H9 (cell line): ENCODE measurements around the gene PPP1CC. TPM values are rescaled to one million over a fixed set of nuclear protein-coding genes. Genes with fewer than 3 reads are reported as not detected.

Experiments
- DNase-seq: peaks from one replicate; pipeline ENCODE4 v3.0.0-alpha.2; 2017
- H2AFZ ChIP-seq: one replicate; pipeline ENCODE4 v1.6.1; 2013; ENCODE audit warnings: mild to moderate bottlenecking, low read length, control low read depth, moderate library complexity
- H2AK5ac ChIP-seq: 2 replicates; pipeline ENCODE4 v1.6.1; 2013; ENCODE audit warnings: low read length, control low read depth, mixed read lengths; ENCODE audit not compliant: insufficient read length
- H2BK120ac ChIP-seq: one replicate; pipeline ENCODE4 v1.6.1; 2013; ENCODE audit warnings: low read depth, mild to moderate bottlenecking, low read length, control low read depth, inconsistent platforms; ENCODE audit not compliant: poor library complexity, severe bottlenecking
- H2BK12ac ChIP-seq: 2 replicates; pipeline ENCODE4 v1.6.1; 2013; ENCODE audit warnings: low read length, control low read depth, mixed read lengths, low read depth; ENCODE audit not compliant: insufficient read length
- H2BK15ac ChIP-seq: 2 replicates; pipeline ENCODE4 v1.6.1; 2013; ENCODE audit warnings: low read depth, low read length, control low read depth
- H2BK20ac ChIP-seq: one replicate; pipeline ENCODE4 v1.6.1; 2013; ENCODE audit warnings: low read depth, mild to moderate bottlenecking, low read length, control low read depth, inconsistent platforms; ENCODE audit not compliant: poor library complexity, severe bottlenecking
- H2BK5ac ChIP-seq: 2 replicates; pipeline ENCODE4 v1.6.1; 2013; ENCODE audit warnings: low read length, control low read depth, mixed read lengths; ENCODE audit not compliant: insufficient read length
- H3K14ac ChIP-seq: 2 replicates; pipeline ENCODE4 v1.6.1; 2013; ENCODE audit warnings: low read length, control low read depth; ENCODE audit not compliant: insufficient read depth
- H3K18ac ChIP-seq: 2 replicates; pipeline ENCODE4 v1.6.1; 2013; ENCODE audit warnings: low read depth, mild to moderate bottlenecking, mixed read lengths, low read length, control low read depth; ENCODE audit not compliant: insufficient read length
- H3K23ac ChIP-seq: 2 replicates; pipeline ENCODE4 v1.6.1; 2013; ENCODE audit warnings: low read length, control low read depth, mixed read lengths, low read depth; ENCODE audit not compliant: insufficient read length
- H3K23me2 ChIP-seq: 2 replicates; pipeline ENCODE4 v1.6.1; 2013; ENCODE audit warnings: low read depth, mild to moderate bottlenecking, mixed read lengths, low read length, control low read depth; ENCODE audit not compliant: insufficient read length, poor library complexity, severe bottlenecking
- H3K27ac ChIP-seq: 2 replicates; pipeline ENCODE4 v1.5.1; 2013; ENCODE audit warnings: low read length, control low read depth, mixed read lengths, low read depth; ENCODE audit not compliant: insufficient read length
- H3K27me3 ChIP-seq: 2 replicates; pipeline ENCODE4 v1.6.1; 2013; ENCODE audit warnings: low read length, control low read depth, inconsistent platforms; ENCODE audit not compliant: insufficient read depth
- H3K4ac ChIP-seq: 2 replicates; pipeline ENCODE4 v1.6.1; 2013; ENCODE audit warnings: low read depth, mild to moderate bottlenecking, control low read depth, inconsistent platforms, low read length, moderate library complexity
- H3K4me1 ChIP-seq: 2 replicates; pipeline ENCODE4 v1.6.1; 2013; ENCODE audit warnings: low read length, control low read depth, inconsistent platforms; ENCODE audit not compliant: insufficient read depth
- H3K4me2 ChIP-seq: 2 replicates; pipeline ENCODE4 v1.6.1; 2013; ENCODE audit warnings: low read length, control low read depth, mixed read lengths; ENCODE audit not compliant: insufficient read length, insufficient read depth
- H3K56ac ChIP-seq: 2 replicates; pipeline ENCODE4 v1.6.1; 2013; ENCODE audit warnings: low read depth, mild to moderate bottlenecking, mixed read lengths, low read length, control low read depth; ENCODE audit not compliant: insufficient read length
- H3K79me1 ChIP-seq: 2 replicates; pipeline ENCODE4 v1.6.1; 2013; ENCODE audit warnings: low read depth, mild to moderate bottlenecking, moderate library complexity, low read length, control low read depth, inconsistent platforms; ENCODE audit not compliant: insufficient read depth, poor library complexity, severe bottlenecking
- H3K79me2 ChIP-seq: 2 replicates; pipeline ENCODE4 v1.6.1; 2013; ENCODE audit warnings: low read length, control low read depth, inconsistent platforms; ENCODE audit not compliant: insufficient read depth
- H3K9ac ChIP-seq: 2 replicates; pipeline ENCODE4 v1.6.1; 2013; ENCODE audit warnings: low read length, control low read depth, mixed read lengths; ENCODE audit not compliant: insufficient read length; ENCODE audit errors: extremely low read depth
- H3K9me3 ChIP-seq: one replicate; pipeline ENCODE4 v1.6.1; 2013; ENCODE audit warnings: low read depth, low read length, inconsistent platforms; ENCODE audit not compliant: control insufficient read depth
- H3T11ph ChIP-seq: one replicate; pipeline ENCODE4 v1.6.1; 2013; ENCODE audit warnings: mild to moderate bottlenecking, low read length, control low read depth, inconsistent platforms
- H4K20me1 ChIP-seq: one replicate; pipeline ENCODE4 v1.6.1; 2013; ENCODE audit not compliant: control insufficient read depth, insufficient read length, insufficient read depth
- H4K5ac ChIP-seq: 2 replicates; pipeline ENCODE4 v1.6.1; 2013; ENCODE audit warnings: low read depth, mild to moderate bottlenecking, mixed read lengths, low read length, control low read depth; ENCODE audit not compliant: insufficient read length
- H4K8ac ChIP-seq: replicated peaks from 2 replicates; pipeline ENCODE4 v1.6.1; 2013; ENCODE audit warnings: low read length, control low read depth, mixed read lengths, low read depth; ENCODE audit not compliant: insufficient read length
- H4K91ac ChIP-seq: 2 replicates; pipeline ENCODE4 v1.6.1; 2013; ENCODE audit warnings: low read depth, mild to moderate bottlenecking, moderate library complexity, mixed read lengths, low read length, control low read depth; ENCODE audit not compliant: insufficient read length
- H3K27ac Mint-ChIP-seq, 3 experiments: 2 replicates in 2 of 3; 3 replicates in 1 of 3; pipeline ENCODE4 v1.8.0; 2020 to 2021; ENCODE audit warnings: mixed read lengths in 3 of 3, mild to moderate bottlenecking in 1 of 3, moderate library complexity in 1 of 3
- H3K27me3 Mint-ChIP-seq: 2 replicates; pipeline ENCODE4 v1.8.0; 2021; ENCODE audit warnings: low read depth, mild to moderate bottlenecking, moderate library complexity, mixed read lengths
- H3K36me3 Mint-ChIP-seq, 3 experiments: 2 replicates in 2 of 3; 3 replicates in 1 of 3; pipeline ENCODE4 v1.8.0; 2020 to 2021; ENCODE audit warnings: low read depth in 3 of 3, mixed read lengths in 3 of 3; ENCODE audit not compliant: insufficient read depth in 1 of 3
- H3K4me1 Mint-ChIP-seq, 2 experiments: 2 replicates each; pipeline ENCODE4 v1.8.0; 2020; ENCODE audit warnings: mixed read lengths in 2 of 2
- H3K4me3 Mint-ChIP-seq, 2 experiments: 2 replicates in 1 of 2; 3 replicates in 1 of 2; pipeline ENCODE4 v1.8.0; 2020 to 2021; ENCODE audit warnings: mild to moderate bottlenecking in 2 of 2, mixed read lengths in 2 of 2, moderate library complexity in 1 of 2
- H3K9me3 Mint-ChIP-seq, 2 experiments: 2 replicates in 1 of 2; 3 replicates in 1 of 2; pipeline ENCODE4 v1.8.0; 2020; ENCODE audit warnings: mild to moderate bottlenecking in 2 of 2, mixed read lengths in 2 of 2, moderate library complexity in 1 of 2
- WGBS: extraction: QIAGEN DNeasy Blood & Tissue Kit; methylation state at CpG from one replicate; pipeline ENCODE4 v1.1.7; 2013; ENCODE audit warnings: missing lambda C conversion rate, low lambda C conversion rate, mixed read lengths; ENCODE audit not compliant: insufficient read length; ENCODE audit errors: extremely low coverage; 5-methylcytosine and 5-hydroxymethylcytosine counted together
- long read RNA-seq: library from polyadenylated mRNA; unstranded; transcript quantifications from one replicate; pipeline ENCODE4 v2.0.0, GENCODE V29; 2020
- total RNA-seq: library from RNA; stranded (reverse); gene quantifications from 2 replicates; pipeline ENCODE4 v1.2.1, GENCODE V29; 2021
- TF ChIP-seq, protein P1 (sequence below): fragments of 200-600 bp; sonication (generic); conservative IDR thresholded peaks from 3 replicates; pipeline ENCODE4 v1.8.0; 2021; ENCODE audit warnings: antibody characterized with exemption, mild to moderate bottlenecking

Gene PPP1CC
- 286 and 290 TPM in 2 replicates for total RNA-seq
- long read RNA-seq, transcript PPP1CC-204 (6 exons, 2,154 nt): minor isoform, 9 of 274 reads
- long read RNA-seq, transcript PPP1CC-201 (7 exons, 2,559 nt): major isoform, 206 of 274 reads
- long read RNA-seq, partial matches to known transcripts: 13 of 274 reads
- long read RNA-seq, other reads (novel, unspliced or antisense): 36 of 274 reads

DNA sequence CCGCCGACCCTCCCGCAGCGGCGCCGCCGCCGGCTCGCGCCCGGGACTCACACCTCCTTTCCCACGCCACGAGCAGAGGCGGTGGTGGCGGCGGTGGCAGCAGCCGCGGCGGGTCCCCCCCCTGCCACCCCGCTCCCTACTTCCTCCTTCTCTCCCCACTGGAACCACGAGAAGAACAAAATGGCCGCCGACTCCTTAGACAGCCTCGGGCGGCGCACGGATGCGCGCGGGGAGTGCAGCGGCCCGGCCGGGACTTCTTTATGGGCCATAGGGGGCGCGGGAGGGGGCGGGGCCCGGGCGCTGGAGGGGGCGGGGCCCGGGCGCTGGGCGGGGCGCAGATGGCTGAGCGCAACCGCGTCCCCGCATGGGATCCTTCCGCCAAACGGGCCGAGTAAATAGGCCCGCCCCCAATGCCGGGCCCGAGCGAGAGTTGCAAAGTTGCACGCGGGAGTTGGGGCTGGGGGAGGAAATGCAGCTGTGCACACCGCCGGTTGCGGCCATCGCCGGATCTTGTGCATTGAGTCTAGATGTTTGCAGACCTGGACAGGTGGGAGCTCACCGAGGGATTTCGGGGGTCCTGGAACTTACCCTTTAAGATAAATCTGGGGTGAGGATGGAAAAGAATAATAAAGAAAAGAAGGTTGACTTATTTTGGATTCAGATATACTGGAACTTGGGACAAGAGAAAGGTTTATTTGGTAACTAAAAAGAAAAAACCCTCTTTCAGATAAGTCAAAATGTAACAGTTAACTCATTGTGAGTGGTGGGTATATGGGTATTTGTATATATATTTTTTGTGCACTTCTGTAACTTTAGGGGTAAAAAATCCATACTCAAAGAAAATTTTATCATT is at the start of gene PPP1CC:
TSS of gene PPP1CC (minus strand) at position 174 of the 853 bp plus-strand sequence. CDS start 184 bp downstream, outside the sequence.
- no peak within 1 kb of the TSS for H2AFZ ChIP-seq
- peak within 1 kb of the TSS; percentile 84 for H3K18ac ChIP-seq
- Mint-ChIP-seq H3K4me3 (peak within 1 kb of the TSS; percentile 97 to 99), H3K9me3 (peaks cover 0 to 2% of the 10 kb centered on the region in 2 experiments; a peak in 1 of 5 replicates), H3K27ac (peak within 1 kb of the TSS; percentile 79 to 99 (median 99); a peak in 6 of 7 replicates), H3K27me3 (no peaks in the 10 kb centered on the region), H3K4me1 (peaks cover 39 to 43% of the 10 kb centered on the region in 2 experiments), H3K36me3 (peaks cover 14 to 29% (median 25%) of the 10 kb centered on the region in 3 experiments; a peak in 6 of 7 replicates)
- no peak within 1 kb of the TSS for H2BK15ac ChIP-seq
- peaks cover 21% of the 10 kb centered on the region for H3K23me2 ChIP-seq
- H2BK5ac ChIP-seq: peak within 1 kb of the TSS; percentile 45
- H3K56ac ChIP-seq: no peak within 1 kb of the TSS
- no peaks in the 10 kb centered on the region for H3K9me3 ChIP-seq
- WGBS: no CpG with 5 or more reads among the region's 63 CpGs
- no peak within 1 kb of the TSS for H3K27ac ChIP-seq
- H3K23ac ChIP-seq: peak within 1 kb of the TSS; percentile 19
- no peak within 1 kb of the TSS for H4K91ac ChIP-seq
- H3K79me2 ChIP-seq: peaks cover 41% of the 10 kb centered on the region
- TF ChIP-seq, protein P1, sequence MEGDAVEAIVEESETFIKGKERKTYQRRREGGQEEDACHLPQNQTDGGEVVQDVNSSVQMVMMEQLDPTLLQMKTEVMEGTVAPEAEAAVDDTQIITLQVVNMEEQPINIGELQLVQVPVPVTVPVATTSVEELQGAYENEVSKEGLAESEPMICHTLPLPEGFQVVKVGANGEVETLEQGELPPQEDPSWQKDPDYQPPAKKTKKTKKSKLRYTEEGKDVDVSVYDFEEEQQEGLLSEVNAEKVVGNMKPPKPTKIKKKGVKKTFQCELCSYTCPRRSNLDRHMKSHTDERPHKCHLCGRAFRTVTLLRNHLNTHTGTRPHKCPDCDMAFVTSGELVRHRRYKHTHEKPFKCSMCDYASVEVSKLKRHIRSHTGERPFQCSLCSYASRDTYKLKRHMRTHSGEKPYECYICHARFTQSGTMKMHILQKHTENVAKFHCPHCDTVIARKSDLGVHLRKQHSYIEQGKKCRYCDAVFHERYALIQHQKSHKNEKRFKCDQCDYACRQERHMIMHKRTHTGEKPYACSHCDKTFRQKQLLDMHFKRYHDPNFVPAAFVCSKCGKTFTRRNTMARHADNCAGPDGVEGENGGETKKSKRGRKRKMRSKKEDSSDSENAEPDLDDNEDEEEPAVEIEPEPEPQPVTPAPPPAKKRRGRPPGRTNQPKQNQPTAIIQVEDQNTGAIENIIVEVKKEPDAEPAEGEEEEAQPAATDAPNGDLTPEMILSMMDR: no peak
- peak within 1 kb of the TSS; percentile 99 for H3K9ac ChIP-seq
- no peak within 1 kb of the TSS for H2BK12ac ChIP-seq
- H3K4me2 ChIP-seq: peak within 1 kb of the TSS; percentile 91
- H3K14ac ChIP-seq: peak within 1 kb of the TSS; percentile 95
- no peak within 1 kb of the TSS for H2BK20ac ChIP-seq
- no peak within 1 kb of the TSS for H4K8ac ChIP-seq
- peaks cover 5% of the 10 kb centered on the region; the same call in 1 of the 2 replicates for H3K4me1 ChIP-seq
- no peaks in the 10 kb centered on the region for H4K20me1 ChIP-seq
- no peaks in the 10 kb centered on the region for H3K79me1 ChIP-seq
- no peak within 1 kb of the TSS for H2BK120ac ChIP-seq
- H3K4ac ChIP-seq: no peak within 1 kb of the TSS
- H4K5ac ChIP-seq: no peak within 1 kb of the TSS
- no peak within 1 kb of the TSS for H3T11ph ChIP-seq
- no peak within 1 kb of the TSS for H2AK5ac ChIP-seq
- peak; percentile 97 for DNase-seq
- H3K27me3 ChIP-seq: no peaks in the 10 kb centered on the region
